HG02642 (cell line): ENCODE data around the gene ABR.

Source experiments
- ATAC-seq: cut with Tn5 transposase; IDR thresholded peaks from one replicate; pipeline ENCODE4 v1.9.1; 2021; ENCODE audit warnings: mild to moderate bottlenecking; ENCODE audit not compliant: unreplicated experiment, poor library complexity

Gene ABR

DNA sequence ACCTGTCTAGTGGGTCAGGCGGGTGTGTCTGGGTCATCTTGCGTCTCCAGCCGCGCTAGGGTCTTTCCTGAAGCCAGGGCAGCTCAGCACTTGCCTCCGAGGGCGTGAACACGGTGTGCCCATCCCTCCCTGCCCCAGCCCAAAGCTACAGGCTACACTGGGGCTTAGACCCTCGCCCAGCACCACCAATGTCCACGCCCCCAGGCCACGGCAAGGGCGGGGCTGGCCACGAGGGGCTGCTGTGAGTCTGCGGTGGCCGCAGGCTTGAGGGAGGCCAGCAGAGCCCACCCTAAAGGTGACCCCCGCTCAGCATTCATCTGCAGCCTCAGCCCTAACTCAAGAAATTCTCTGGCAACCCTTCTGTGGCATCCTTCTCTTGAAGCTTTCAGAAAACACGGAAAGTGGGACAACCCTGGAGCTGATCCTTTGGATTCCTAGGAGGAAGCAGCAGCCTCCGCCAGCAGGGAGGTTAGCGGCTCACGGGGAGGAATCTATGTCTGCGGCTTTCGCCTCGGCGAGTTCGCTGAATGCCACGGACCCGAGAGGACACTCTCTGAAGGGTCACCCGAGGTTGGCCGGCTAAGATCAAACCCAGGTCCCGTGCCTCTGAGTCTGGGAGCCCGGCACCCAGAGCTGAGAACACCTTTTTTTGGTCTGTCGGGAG lies 141.2 kb downstream of the ABR start:
- ATAC-seq = no peak

DNA sequence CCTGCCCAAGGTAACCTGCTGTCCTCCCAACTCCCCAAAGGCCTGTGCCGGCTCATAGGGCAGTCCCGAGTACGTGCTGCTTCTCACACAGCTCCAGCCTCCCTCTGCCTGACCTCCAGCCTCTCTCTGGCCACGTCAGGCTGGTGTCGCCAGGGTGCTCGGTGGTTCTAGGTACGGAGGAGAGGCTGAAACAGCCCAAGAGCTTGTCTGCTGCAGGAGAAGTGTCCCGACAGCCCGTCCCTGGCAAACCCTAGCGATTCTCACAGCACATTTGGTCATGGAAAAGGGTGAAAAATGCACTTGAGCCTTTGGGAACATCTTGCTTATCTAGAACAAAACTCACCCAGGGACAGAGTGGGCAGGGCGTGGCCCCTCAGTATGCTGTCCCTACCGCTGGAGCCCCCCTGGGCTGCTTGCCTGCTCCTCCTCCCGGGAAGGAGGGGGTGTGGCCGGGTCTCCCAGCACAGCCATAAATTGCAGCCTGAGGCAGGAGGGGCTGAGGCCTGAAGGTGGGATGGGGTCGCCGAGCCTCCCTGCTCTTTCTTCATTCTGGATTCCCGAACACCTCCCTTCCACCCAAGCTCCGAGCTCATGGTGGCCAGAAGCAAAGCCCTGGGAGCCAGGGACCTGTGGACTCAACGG lies 142.4 kb downstream of the ABR start:
- no peak for ATAC-seq

DNA sequence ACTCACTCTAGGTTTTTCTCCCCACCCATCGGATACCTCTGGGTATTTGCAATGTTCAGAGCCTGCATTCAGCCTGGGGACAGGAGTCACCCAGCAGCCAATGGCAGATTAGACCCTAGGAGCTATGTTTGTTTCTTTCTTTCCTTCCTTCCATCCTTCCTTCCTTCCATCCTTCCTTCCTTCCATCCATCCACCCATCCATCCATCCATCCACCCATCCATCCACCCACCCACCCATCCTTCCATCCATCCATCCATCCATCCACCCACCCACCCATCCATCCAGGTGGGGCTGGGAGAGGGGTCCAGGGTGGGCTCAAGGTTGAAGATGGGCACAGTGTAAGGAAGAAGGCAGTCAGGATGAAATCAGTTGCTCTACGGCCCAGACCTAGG lies 142.9 kb downstream of the ABR start:
- ATAC-seq = no peak

DNA sequence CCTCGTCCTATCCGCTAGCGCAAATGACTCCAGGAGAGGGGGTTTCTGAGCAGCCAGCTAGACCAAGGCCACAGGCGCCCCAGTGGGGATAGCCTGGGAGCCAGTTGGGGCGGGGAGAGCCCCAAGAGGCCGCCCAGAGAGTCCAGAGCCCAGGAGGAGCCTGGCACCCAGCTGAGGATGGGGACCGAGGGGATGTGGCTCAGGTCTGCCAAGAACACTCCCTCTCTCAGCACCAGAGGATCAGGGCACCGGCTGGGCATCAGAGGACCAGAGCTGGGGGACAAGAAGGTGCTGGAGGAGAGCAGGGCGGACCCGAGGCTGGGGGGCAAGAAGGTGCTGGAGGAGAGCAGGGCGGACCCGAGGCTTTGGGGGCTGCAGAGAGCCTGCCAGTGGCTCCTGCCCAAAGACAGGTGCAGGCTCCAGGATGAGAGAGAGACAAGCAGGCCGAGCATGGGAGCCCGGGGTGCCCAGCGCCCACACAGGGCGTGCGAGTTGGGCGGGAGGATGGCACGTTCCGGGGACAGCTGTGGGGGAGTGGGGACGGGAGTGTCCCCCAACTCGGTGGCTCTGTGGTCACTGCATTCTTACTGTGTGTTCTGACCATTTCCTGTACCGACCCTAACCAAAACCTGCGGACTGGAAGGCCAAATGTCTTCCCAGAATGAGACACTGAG lies 143.5 kb downstream of the ABR start:
- no peak for ATAC-seq

DNA sequence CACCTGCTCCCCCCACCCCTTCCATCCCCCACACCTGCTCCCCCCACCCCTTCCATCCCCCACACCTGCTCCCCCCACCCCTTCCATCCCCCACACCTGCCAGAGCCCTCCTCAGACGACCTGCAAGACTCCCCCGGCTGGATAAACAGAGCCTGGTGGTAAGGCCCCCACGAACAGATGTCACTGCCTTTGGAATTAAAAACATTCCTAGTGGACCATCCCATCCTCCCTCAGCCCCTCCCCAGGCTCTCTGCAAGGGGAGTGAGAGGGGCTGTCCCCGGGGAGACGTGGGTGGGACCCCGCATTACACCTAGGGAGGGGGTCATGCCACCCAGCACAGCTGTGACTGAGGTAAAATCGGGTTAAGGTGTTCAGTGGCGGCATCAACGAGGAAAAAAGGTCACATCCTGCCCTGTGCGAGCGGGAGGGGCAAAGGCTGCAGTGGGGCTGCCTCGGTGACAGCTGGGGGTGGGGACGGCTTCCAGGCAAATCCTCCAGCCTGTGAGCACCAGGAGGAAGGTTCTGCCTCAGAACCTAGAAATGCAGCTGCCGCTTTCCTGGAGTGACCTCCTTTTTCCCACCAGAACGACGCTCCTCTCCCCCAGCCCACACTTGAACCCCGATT lies 144.1 kb downstream of the ABR start:
- no peak for ATAC-seq

DNA sequence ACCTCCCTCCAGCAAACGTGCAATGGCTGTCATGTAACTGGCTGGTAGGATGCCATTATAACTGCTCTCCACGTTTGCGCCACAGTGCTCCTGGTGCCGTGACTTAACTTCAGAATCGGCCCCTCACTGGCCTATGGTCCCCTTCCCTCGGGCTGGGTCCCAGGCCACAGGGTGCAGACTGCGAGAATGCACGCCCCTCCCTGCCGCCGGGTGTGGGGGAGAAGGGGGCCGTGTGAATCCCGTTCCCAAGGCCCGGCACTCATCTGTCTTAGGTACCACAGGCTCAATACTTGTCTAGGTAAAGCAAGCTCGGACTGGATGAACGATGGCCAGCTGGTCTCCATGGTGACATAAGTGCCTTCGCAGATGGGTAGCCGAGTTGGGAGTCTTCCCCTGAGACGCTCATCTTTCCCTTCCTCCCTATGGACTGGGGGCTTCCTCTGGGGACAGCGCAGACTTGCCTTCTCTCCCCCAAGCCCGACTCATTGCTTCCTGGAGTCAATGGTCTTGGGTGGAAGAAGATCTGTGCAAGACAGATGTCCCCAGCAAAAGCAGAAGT lies 145.1 kb downstream of the ABR start:
- ATAC-seq = no peak

DNA sequence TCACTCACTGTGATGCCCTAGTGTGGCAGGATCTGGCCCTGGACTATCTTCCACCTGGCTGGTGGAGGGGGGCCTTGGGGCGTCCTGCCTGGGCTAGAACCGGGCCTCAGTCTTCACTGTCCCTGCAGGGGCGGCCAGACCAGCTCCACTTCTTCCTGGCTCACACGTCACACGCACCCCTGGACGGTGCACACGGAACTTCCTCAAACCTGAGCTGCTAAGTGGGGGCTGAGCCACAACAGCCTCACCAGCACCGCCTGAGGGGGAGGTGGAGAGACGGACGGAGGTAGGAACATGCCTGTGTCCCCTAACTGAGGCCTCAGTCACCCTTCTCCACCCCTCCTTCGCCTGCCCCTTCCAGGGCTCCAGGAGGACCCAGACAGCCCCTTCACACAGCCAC lies 146.3 kb downstream of the ABR start:
- no peak for ATAC-seq

DNA sequence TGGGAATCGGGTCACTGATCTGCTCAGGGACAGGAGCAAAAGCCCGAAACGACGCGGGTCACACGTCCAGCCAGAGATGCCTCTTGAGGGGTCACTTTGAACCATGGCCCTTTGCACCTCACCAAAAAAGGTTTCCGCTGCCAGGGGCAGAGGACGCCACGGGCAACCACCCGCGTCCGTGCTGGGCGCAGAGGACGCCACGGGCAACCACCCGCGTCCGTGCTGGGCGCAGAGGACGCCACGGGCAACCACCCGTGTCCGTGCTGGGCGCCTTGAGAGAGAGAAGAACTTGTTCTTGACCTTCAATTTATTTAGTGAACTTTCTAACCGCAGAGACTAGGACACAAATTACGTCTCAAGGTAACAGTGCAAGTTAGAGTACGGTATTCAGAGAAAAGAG lies 147.4 kb downstream of the ABR start:
- no peak for ATAC-seq

DNA sequence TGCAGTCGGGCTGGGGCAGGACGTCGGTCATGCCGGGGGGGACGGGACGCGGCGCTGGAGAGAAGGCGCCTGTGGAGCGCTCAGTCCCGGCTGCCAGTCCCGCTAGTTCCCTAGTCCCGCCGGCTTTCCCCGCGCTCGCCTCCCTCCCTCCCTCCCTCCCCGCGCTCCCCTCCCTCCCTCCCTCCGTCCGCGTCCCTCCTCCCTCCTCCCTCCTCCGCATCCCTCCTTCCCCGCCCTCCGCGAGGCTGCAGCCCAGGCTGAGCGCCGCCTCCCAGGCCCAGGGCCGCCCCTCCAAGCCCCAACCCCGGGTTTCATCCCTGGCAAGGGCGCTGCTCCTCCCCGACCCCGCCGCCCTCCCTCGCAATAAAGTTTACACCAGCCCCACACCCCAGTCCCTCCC lies 148.1 kb downstream of the ABR start:
- no peak for ATAC-seq

DNA sequence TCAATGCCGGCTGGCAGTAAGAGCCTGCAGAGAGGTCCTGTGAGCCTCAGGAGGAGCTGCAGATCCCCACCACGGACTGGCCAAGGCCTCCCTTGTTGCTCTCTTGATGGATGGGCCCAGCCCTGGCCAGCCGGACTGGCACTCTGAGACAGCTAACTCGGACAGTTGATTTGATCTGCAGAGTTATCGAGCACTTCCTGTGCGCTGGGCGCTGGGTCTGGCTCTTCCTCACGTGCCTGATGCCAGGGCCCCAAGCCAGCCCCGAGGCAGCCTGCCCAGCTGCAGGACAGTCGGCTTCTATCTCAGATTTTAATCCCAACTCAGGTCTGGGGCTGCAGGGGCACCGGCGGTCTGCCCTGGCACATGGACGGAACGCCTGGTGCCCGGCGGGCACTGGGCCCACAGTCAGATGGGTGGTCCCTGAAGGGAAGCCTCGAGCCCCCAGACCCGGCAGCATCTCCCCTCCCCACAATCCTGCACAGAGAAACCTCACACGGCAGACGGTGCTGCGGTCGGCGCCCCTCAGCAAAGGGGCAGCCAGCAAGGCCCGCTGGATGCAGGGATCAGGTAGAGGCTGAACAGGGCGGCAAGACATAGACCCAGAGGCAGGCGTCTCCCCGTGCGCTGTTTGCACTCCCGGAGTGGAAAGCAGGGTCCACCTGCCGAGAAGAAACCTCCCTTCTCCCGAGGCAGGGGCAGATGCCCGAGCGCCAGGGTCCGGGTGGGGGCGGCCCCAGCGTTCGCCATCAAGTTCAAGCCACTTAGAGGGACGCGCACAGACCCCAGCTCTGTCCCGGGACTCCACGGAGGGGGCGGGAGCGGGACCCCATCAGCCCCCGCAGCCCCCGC lies 148.9 kb downstream of the ABR start:
- no peak for ATAC-seq

DNA sequence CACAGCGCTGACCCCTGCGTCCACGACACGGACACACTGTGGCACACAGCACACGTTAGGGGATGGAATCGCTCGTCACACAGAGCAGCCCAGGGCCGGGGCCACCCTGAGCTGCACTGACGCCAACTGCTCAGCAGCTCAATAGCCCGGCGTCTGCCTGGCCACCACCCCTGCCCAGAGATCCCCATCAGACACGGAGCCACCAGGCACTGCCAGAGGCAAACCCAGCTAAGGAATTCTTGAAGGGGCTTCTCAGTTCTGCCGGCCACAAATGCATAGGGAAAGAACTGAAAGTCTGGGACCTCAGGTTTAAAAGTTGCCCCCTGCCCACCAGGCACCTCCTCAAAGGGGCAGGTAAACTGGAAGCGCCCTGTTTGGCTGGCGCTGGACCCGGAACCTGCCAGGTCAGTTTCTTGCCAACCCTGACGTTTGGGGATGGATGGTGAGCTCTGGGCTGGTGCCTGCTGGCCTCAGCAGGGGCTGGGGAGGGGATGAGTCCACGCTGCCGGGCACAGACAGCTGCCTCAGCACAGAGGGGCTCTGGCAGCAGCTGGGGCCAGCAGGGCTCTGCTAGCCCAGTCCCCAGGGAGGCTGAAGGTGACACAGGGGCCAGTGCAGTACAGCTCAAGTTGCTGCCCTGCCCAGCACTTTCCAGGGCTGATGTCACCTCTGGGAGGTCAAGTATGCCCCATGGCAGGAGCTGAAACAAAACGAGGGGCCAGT lies 149.7 kb downstream of the ABR start:
- ATAC-seq = no peak

DNA sequence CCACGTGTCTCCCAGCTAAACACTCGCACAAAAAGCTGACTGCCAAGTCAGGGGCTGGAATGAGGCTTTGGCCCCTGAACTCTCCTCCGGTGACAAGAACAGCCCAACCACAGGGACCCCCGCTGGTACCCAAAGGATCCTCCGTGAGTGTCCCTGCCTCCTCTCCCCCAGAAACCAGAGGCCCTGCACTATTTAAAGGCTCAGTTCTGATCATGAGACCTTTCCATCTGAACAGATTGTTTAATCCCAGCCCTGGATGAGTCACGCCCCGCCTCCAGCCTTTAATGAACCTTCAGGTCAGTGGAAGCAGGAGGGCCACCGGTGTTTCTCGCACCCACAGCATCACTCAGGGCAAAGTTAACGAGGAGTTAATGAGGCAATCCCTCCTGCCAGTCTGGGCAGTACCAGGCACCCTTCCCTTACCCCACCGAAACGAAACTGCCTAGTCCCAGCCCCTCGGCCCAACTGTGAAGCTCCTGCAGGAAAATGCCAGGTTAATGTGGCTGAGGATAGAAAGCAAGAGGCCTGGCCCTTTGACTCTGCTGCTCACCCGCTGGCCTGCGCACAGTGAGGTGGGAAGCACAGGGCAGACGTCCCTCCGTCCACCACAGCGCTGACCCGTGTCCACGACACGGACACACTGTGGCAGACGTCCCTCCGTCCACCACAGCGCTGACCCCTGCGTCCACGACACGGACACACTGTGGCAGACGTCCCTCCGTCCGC lies 150.4 kb downstream of the ABR start:
- no peak for ATAC-seq

DNA sequence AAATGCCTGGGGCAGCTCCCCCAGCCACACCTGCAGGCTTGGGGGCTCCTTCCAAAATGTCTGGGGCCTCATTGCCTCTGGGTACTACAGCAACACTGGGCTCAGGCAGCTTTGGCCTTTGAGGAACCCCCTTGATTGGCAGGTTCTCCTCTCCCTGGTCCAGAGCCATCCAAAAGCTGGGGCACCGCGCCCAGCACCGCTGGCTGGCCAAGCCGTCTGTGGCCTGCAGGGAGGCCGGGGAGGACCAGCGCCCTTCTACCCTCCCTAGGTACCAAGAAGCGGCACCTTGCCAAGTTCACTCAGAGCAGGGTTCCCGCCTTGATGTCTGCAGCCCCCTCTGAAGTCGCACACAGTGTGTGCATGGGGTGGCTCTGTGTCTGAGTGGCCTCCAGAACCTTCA lies 152.7 kb downstream of the ABR start:
- no peak for ATAC-seq

DNA sequence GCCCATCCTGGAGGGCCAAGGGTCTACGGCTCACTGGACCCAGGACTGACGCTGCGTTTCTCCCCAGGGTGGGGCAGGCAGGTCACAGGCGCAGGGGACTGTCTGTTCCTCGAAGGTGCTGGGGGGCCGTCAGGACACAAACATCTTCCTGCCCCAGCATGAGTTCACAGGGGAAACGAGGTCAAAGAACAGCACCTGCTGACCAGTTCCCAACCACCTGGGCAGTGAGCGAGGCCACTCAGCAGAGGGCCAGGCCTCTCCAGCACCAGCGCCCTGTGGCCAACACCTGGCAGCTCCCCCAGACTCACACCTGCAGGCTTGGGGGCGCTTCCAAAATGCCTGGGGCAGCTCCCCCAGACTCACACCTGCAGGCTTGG lies 153.2 kb downstream of the ABR start:
- no peak for ATAC-seq

DNA sequence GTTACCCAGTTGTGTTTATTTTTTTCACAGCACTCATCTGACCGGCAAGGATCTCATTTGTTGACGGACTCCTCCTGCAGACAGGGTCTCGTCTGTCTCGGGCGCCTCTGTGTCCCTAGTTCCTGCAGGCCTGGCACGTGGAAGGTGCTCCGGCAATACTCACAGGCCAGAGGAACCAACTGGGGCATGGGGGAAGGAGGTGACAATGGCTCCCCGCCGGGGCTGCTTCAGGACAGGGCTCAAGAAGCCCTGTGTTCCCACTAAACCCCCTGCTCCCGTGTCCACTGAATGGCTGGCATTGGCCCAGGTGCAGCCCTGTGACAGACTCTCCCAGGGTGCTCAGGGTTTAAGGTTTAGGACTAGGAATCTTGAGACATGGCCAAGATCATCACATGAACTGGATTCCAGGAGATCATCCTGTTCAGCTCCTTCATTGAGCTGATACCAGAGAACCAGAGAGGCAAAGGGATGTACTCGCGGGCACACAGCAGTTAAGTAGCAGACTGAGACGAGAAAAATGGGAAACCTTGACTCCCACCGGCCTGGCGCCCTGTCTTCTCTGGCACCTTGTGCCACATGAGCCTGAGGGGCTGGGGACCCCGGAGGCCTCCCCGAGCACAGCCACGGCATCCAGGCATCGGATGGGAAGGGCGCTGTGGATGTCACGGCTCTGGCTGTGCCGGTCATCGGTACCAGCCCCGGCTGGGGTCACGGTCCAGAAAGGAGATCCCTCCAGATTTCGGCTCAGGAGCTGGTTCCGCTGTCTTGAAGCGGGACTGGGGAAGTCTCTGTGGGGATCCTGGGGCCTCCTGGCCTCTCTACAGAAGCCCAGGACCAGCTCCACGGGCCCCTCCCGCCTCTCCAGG lies 153.8 kb downstream of the ABR start:
- no peak for ATAC-seq

DNA sequence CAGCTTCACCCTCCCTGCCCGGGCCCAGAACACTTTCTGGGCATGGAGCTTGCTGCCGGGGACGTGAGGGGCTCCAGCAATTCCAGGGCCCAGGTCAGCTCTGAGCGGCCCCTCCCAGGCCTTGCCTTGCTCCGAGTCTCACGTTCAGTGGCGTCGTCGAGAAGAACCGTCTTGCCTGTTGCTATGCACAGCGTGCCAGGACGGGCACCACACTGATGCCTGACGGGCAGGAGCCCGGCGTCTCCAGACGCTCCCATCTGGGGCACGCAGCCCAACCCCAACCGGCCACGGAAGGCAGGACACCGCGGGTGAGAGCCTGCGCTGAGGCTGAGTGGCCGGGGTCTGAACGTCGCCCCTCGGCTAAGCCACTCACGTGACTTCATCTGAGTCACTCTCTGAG lies 155.7 kb downstream of the ABR start:
- no peak for ATAC-seq

DNA sequence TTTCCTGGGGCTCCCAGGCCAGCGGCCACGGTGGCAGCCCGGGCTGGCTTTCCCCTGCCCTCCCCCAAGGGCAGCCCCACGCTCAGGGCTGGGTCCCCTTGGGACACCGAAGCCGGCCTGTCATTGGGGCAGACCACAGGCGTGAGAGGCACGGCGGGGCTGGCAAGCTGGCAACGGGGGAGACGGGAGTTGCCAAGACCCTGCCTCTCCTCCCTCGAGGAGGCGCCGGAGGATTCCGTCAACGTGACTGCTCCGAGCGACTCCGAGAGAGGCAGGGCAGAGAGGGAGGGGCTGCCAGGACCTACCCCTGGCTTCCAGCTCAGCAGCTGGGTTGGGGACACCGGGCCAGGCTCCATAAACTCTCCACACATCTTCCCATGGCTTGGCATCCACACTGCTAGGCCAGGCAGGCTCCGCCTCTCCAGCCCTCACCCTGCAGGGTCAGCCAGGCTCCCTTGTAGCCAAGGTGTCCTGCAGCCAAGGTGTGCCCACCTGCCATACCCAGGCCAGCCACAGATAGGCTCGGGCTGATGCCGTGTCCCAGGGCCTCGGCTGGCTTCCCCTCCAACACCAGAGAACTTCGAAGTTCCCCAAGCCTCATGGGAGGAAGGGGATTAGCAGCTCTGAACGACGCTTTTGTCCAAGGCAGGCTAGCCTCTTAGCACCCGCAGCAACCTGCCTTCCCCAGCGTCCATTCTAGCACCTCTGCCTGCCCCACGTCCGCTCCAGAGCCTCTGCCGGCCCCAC lies 157.3 kb downstream of the ABR start:
- ATAC-seq = no peak
